Mucosa of descending colon (tissue), 3 donors: ENCODE measurements around the gene TOX2. TPM values are rescaled to one million over a fixed set of nuclear protein-coding genes. Genes with fewer than 3 reads are reported as not detected.
A peak's percentile ranks its signal among the peaks of the same experiment; 100 is the strongest.

Experiments
- ATAC-seq: fragments of 200-7000 bp; cut with Tn5 transposase; one replicate; pipeline ENCODE4 v1.9.1; 2020; ENCODE audit warnings: mild to moderate bottlenecking, moderate library complexity
- DNase-seq, 3 donors: peaks; one replicate each; pipeline ENCODE4 v3.0.0-alpha.2; 2020
- H3K36me3 ChIP-seq: fragments of 200-600 bp; one replicate; pipeline ENCODE4 v1.8.0; 2021; ENCODE audit warnings: low read depth, mild to moderate bottlenecking
- H3K4me1 ChIP-seq: fragments of 200-600 bp; one replicate; pipeline ENCODE4 v1.8.0; 2021; ENCODE audit warnings: low read depth, mild to moderate bottlenecking
- H3K4me3 ChIP-seq: fragments of 200-600 bp; one replicate; pipeline ENCODE4 v1.8.0; 2021; ENCODE audit warnings: mild to moderate bottlenecking
- H3K9me3 ChIP-seq: fragments of 200-600 bp; one replicate; pipeline ENCODE4 v1.8.0; 2021; ENCODE audit warnings: mild to moderate bottlenecking
- intact Hi-C, 2 donors: fragments of 100-400 bp; cut with DNase I in 1 of 2; cut with micrococcal nuclease in 1 of 2; formaldehyde crosslinking; loops; one replicate each; pipeline versions ENCODE4 v1.11.0 to v1.11.1; 2022; cut with DNase I, micrococcal nuclease
- total RNA-seq, 3 donors: library from RNA; stranded (reverse); fragmentation: NEBNext Ultra II Directional in 2 of 3; extraction: Animal tissue kit (Norgen Biotek cat#: 25700) in 2 of 3; gene quantifications; one replicate each; pipeline versions ENCODE4 v1.2.1 to v1.2.4, GENCODE V29; 2021 to 2023
- TF ChIP-seq, protein P1 (sequence below): fragments of 200-600 bp; IDR thresholded peaks from one replicate; pipeline ENCODE4 v1.8.0; 2022; ENCODE audit warnings: antibody characterized with exemption, mild to moderate bottlenecking
- donor health status: DM: no; HTN: no; CAD: no; lungs with moderate emphysema.
- donor health status: DM: no; HTN: no; CAD: no.
- donor health status: DM: no; HTN: yes; CAD: no.

TOX2 gene
- total RNA-seq, 3 donors from 2014 or later = 2.9 to 6.1 (median 5.5) TPM

DNA sequence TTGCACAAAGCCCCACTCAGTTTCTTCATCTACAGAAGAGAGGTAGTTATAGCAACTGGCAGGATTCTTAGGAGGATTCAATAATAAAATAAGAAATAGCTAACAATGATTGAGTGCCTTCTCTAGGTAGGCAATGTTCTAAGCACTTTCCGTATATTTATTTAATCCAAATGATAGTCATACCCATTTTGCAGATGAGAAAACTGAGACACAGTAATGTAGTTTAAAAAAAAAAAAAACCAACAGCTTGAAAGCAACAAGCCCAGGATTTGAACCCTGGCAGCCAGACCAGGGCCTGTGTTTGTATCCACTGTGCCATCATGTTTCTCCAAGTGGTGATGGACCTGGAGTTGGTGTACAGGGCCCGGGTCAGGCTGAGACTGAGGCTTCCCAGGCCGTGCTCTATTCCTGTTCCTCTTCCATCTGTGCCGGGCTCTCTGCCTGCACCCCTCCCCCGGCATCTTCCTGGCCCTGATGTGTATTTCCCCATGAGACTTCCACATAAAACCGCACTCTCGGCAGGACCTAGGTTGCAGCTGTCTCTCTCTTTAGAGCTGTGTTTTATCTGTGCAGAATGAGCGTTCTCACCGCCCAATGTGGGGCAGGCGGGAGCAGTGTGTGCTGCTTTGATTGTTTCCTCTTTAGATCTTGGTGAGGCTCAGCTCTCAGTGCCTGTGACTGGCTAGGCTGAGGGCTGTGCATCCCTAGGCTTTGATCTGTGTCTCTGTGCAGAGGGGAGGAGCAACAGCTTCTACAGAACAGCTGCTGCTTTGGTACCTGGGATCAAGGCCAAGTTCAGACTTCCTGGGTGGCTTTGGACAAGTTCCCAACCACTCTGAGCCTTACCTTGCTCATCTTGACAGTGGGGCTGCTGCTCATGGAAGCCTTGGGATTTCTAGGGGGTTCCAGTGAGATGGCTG, 49.5 kb downstream of the TOX2 start:
- ATAC-seq = peak; percentile 58
- Histone ChIP-seq H3K4me3 (no peak overlapping the region), H3K4me1 (peaks cover 11% of the 10 kb centered on the region), H3K36me3 (no peaks in the 10 kb centered on the region), H3K9me3 (no peaks in the 10 kb centered on the region)
- DNase-seq = peak in 1 of 3 donors; percentile 39
- TF ChIP-seq, protein P1, sequence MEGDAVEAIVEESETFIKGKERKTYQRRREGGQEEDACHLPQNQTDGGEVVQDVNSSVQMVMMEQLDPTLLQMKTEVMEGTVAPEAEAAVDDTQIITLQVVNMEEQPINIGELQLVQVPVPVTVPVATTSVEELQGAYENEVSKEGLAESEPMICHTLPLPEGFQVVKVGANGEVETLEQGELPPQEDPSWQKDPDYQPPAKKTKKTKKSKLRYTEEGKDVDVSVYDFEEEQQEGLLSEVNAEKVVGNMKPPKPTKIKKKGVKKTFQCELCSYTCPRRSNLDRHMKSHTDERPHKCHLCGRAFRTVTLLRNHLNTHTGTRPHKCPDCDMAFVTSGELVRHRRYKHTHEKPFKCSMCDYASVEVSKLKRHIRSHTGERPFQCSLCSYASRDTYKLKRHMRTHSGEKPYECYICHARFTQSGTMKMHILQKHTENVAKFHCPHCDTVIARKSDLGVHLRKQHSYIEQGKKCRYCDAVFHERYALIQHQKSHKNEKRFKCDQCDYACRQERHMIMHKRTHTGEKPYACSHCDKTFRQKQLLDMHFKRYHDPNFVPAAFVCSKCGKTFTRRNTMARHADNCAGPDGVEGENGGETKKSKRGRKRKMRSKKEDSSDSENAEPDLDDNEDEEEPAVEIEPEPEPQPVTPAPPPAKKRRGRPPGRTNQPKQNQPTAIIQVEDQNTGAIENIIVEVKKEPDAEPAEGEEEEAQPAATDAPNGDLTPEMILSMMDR = no peak
- intact Hi-C loops = no loop called here

DNA sequence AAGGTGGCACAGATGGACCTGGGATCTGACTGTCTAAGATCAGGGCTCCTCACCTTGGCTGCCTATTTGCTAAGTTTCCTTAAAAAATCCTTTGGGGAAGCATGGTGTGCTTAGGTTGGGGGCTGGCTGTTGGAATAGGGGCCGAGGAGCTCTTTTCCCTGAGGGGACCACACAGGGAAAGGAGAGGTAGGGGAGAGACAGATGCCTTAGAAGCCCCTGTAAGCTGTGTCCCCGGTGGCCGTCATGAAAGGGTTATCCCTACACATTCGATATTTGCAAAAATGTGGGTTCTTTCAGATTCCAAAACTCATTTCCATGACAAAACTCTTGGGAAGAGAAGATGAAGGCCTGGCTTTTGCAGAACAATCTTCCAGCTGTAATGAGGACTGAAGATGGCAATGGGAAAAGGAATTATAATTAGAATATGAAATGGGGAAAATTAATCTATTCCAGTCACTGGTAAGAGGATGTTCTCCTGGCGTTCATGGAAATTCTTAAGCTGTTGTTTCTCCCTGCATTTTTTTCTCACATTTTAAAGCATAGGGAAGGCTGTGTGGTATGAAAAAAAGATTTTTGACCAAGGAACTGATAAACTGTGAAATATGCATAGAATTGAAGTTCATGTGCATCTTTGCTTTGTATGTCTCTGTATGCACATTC, 53.8 kb downstream of the TOX2 start:
- Histone ChIP-seq H3K4me1 (peaks cover 3% of the 10 kb centered on the region), H3K36me3 (no peaks in the 10 kb centered on the region), H3K4me3 (no peak overlapping the region), H3K9me3 (no peaks in the 10 kb centered on the region)
- DNase-seq = no peak
- TF ChIP-seq, protein P1 = no peak
- no peak for ATAC-seq
- intact Hi-C loops = no loop called here

DNA sequence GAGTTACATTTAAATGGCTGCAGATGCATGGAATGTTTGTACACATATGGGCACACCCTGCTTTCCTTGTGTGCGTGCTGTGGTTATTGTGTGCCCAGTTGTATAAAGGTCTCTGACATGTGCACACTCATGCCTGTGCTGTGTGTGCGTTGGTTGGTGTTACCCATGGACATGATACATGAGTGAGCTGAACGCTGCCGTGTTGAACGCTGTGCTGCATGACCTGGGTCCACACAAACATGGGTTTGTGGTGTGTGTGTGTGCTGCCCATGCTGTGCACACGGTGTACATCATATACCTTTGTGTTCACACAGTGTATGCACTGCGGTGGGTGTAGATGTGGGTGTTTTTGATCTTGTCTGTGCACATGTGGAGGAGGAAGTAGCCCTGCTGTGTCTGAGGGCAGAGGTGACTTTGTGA, 54.4 kb downstream of the TOX2 start:
- ATAC-seq (no peak), DNase-seq (no peak)
- Histone ChIP-seq H3K4me3 (no peak overlapping the region), H3K36me3 (no peaks in the 10 kb centered on the region), H3K4me1 (peaks cover 3% of the 10 kb centered on the region), H3K9me3 (no peaks in the 10 kb centered on the region)
- TF ChIP-seq, protein P1 = no peak
- intact Hi-C loops = no loop called here

DNA sequence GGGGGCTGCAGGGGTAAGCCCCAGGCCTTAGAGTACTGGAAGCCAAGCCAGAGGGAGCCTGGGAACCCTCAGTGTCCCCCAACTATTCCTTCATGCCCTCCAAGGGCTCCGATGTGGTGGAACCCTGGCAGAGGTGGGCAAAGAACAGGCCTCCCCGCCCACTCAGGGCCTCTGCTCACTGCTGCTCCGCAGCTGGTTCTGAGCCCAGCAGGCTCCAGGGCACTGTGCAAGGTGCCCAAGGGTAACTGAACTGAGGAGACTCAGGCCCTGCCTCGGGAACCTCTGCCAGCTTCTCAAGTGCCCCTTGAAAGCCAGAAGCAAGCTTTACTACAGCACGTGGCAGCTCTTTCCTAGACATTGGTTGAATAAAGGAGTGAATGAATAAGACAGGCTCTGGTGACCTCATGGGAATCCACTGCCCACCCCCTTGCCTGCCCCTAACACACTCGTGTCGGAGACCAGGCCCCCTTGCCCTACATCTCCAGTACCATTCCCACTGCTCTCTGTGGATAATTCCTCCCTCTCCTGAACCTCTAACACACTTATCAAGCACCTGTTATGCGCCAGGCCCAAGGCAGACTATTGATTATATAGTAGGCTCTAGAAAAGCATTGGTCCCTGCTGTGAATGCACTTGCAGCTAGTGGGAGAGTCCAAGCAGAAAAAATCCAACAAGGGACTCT, 55.0 kb downstream of the TOX2 start:
- H3K36me3 ChIP-seq = no peaks in the 10 kb centered on the region
- H3K4me3 ChIP-seq = no peak overlapping the region
- DNase-seq (no peak), ATAC-seq (no peak)
- TF ChIP-seq, protein P1 = no peak
- H3K9me3 ChIP-seq = no peaks in the 10 kb centered on the region
- no peaks in the 10 kb centered on the region for H3K4me1 ChIP-seq
- intact Hi-C loops = no loop called here

DNA sequence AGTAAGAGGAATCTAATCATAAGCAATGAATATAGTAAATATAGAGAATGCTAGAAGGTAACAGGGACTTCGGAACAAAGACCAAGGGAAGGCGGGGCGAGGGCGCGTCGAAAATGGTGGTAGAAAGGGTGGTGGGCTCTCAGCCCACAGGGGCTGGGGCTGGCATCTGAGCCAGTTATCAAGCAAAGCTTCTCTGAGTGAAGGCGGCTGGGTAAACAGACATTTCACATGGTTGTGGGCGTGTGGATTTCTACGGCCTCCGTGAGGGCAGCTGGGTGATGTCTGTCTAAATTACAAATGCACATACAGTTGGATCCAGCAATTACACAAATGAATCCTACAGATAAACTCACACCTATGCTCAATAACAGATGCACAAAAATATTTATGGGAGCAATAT, 56.6 kb downstream of the TOX2 start:
- no peak for ATAC-seq
- Histone ChIP-seq H3K4me3 (no peak overlapping the region), H3K9me3 (no peaks in the 10 kb centered on the region), H3K4me1 (no peaks in the 10 kb centered on the region), H3K36me3 (no peaks in the 10 kb centered on the region)
- intact Hi-C loops = no loop called here
- no peak for DNase-seq
- TF ChIP-seq, protein P1 = no peak
